ENCODE measurements around the gene GEMIN2.

DNA sequence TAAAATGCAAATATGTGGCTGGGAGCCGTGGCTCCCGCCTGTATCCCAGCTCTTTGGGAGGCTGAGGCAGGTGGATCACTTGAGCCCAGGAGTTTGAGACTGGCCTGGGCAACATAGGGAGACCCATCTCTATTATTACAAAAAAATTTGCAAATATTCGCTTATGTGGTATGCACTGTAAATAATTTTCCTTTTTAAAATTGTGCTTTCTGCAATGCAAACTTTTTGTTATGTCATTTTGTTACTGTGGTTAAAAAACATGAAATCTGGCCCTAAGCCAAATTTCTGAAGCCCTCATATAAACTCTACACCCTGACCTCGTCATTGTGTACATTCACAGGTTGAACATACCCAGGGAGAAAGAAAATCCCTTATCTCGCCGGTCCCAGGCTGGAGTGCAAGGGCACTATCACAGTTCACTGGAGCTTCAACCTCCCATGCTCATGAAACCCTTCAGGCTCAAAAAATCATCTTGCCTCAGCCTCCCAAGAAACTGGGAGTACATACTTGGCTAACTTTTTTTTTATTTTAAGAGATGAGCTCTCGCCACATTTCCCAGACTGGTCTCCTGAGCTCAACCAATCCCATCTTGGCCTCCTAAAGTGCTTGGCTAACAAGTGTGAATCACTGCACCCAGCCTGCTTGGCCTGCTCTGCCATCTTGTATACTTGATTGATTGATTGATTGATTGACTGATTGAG lies 31.3 kb downstream of the GEMIN2 start:
- TF ChIP-seq, protein P1, sequence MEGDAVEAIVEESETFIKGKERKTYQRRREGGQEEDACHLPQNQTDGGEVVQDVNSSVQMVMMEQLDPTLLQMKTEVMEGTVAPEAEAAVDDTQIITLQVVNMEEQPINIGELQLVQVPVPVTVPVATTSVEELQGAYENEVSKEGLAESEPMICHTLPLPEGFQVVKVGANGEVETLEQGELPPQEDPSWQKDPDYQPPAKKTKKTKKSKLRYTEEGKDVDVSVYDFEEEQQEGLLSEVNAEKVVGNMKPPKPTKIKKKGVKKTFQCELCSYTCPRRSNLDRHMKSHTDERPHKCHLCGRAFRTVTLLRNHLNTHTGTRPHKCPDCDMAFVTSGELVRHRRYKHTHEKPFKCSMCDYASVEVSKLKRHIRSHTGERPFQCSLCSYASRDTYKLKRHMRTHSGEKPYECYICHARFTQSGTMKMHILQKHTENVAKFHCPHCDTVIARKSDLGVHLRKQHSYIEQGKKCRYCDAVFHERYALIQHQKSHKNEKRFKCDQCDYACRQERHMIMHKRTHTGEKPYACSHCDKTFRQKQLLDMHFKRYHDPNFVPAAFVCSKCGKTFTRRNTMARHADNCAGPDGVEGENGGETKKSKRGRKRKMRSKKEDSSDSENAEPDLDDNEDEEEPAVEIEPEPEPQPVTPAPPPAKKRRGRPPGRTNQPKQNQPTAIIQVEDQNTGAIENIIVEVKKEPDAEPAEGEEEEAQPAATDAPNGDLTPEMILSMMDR (IDR thresholded peaks at IDR 0.05): no peak
- no peak for TF ChIP-seq ZFX (IDR thresholded peaks at IDR 0.05; ENCODE audit: borderline replicate concordance)

Data from 22Rv1 (cell line).